ENCODE results near the gene GIT2.
"Not testable (repeated sequence)": the region's sequence is repeated elsewhere in the genome, so short reads cannot be mapped to it uniquely, and the experiment has no call there.

GIT2 gene

DNA sequence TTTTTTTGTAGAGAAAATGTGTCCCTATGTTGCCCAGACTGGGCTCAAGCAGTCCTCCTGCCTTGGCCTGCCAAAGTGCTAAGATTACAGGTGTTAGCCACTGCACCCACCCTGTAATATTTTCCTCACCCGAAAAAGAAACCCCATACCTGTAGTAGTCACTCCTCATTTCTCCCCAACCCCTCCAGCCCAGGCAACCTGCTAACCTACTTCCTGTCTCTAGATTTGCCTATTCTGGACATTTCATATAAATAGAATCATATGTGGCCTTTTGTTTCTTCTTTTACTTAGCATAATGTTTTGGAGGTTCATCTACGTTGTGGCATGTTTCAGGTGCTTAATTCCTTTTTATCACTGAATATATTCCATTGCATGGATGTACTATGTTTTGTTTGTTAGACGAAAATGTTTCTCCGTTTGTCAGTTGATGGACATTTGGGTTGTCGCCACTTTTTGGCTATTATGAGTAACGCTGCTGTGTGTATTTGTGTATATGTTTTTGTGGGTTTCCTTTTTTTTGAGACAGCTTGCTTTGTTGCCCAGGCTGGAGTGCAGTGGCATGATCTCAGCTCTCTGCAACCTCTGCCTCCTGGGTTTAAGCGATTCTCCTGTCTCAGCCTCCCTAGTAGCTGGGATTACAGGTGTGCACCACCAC lies 9.3 kb upstream of the GIT2 start:
- DNase-seq (ENCODE audit: low read depth): no peak

GRCh38 chr12:110004598-110004997 lies 8.4 kb upstream of the GIT2 start:
- no peak for DNase-seq (ENCODE audit: low read depth)

GRCh38 chr12:110002676-110003515 lies 6.7 kb upstream of the GIT2 start:
- DNase-seq (ENCODE audit: low read depth): peak; percentile 74

DNA sequence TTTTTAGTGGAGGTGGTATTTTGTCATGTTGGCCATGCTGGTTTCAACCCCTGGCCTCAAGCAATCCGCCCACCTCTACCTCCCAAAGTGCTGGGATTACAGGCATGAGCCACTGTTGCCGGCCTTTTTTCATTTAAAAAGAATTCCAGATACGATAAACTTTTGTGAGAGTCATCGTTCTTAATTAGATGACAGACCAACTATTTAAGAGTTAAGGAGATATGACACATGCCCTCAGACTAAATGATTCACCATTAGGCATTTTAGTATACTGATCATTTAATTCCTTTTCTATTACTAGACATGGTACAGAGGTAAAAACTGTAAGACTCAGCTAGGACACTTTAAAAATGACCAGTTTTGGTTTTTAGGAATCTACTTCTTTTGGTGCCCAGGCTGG lies 5.4 kb upstream of the GIT2 start:
- peak; percentile 94 for DNase-seq (ENCODE audit: low read depth)

DNA sequence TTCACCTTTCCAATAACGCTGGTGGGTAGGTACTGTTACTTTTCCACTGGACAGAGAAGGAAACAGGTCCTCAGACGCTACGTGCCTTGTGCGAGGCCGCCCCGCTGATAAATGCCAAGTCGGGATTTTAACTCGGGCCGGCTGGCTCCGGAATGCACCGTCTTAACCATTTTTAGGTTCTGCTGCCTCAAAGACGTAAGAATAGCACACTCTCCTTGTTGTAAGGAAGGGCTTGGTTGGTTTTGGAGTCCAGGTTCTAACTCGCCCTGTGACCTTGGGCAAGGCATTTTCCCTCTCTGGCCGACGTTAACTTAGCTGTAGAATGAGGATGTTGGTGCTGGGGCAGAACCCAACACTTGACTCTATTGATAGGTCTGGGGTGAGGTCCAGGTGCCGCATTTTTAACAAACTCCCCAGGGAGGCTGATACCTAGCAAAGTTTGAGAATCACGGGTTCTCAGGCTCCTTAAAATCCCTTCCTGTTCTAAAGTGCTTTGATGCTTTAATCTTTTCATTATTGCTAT lies 3.9 kb upstream of the GIT2 start:
- peak; percentile 68 for DNase-seq (ENCODE audit: low read depth)

DNA sequence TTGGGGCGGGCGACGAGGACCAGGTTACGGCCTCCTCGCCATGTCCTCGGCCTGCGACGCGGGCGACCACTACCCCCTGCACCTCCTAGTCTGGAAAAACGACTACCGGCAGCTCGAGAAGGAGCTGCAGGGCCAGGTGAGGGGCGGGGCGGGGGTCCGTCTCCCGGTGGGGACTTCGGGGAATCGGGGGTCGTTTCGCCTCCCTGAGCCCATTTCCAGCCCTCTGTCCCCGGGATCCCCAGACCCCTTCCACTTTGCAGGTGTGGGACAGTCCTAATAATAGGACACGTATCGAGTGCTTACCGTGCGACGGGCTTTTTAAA lies 3.4 kb upstream of the GIT2 start:
- DNase-seq (ENCODE audit: low read depth): no peak

- DNase-seq (ENCODE audit: low read depth): peak; percentile 92
Observed at GRCh38 chr12:109998904-109999648, 2.9 kb upstream of the GIT2 start, which contains the start of gene ANKRD13A. Gene ANKRD13A (plus strand): TSS chr12:109999430. CDS start chr12:109999689, 259 bp downstream.

DNA sequence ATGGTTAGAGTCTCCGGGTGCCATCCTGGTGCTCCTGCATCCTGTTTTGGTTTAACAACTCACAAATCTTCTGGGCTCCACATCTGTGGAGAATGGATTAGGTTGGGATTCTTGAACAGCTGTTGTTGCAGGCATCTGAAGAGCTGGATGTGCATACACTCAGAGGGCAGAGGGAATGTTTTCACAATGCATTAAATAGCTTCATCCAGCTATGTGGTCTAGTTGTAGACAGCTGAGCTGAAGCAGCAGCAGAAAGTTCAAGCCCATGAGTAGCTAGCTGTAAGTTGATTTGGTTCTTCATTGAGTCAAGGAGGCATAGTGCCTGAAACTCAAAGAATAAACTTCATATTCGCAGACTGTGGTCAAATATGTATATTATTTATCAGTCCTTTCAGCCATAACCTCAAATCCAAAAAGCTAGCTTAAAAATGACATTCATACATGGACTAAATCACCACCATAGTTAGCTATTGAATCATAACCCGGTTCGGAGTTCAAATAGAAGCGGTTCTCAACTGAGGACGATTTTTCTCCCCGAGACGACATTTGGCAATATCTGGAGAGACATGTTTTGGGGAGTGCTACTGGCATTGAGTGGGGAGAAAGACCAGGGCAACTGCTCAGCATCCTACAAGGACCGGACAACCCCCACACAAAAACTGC lies 2.2 kb upstream of the GIT2 start:
- DNase-seq (ENCODE audit: low read depth): peak; percentile 45

DNA sequence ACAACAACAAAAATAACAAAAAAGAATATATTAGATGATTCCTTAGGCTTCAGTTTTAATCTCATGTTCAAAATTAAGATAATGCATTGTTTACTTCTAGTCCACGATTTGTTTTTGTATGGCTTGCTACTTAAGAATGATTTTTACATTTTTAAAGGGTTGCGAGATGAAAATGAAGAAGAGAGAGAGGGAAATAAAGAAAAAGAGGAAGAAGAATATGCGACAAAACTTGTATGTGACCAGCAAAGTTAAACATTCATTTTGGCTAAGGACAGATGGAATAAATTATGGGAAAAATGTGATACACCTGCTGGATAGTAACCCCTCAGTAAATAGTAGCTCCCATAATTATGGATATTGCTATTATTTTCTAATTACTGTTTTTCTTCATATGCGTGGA lies 1.2 kb upstream of the GIT2 start:
- DNase-seq (ENCODE audit: low read depth): no peak

DNA sequence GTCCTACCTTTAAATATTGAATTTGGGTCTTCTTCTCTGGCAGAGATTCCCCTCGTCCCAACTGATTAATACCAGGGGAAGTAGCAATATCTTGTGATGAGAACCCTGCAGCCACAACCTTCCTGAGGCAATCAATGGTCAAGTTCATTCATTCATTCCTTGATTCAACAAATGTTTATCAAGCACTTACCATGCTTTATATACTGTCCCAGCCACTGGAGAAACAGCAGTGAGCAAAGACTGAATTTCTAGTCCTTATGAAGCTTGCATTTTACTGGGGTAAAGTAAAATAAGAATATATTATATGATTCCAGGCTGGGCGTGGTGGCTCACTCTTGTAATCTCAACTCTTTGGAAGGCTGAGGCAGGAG lies 300 bp upstream of the GIT2 start:
- no peak for DNase-seq (ENCODE audit: low read depth)

GRCh38 chr12:109995361-109995685 lies 845 bp downstream of the GIT2 start:
- no peak for DNase-seq (ENCODE audit: low read depth)

DNA sequence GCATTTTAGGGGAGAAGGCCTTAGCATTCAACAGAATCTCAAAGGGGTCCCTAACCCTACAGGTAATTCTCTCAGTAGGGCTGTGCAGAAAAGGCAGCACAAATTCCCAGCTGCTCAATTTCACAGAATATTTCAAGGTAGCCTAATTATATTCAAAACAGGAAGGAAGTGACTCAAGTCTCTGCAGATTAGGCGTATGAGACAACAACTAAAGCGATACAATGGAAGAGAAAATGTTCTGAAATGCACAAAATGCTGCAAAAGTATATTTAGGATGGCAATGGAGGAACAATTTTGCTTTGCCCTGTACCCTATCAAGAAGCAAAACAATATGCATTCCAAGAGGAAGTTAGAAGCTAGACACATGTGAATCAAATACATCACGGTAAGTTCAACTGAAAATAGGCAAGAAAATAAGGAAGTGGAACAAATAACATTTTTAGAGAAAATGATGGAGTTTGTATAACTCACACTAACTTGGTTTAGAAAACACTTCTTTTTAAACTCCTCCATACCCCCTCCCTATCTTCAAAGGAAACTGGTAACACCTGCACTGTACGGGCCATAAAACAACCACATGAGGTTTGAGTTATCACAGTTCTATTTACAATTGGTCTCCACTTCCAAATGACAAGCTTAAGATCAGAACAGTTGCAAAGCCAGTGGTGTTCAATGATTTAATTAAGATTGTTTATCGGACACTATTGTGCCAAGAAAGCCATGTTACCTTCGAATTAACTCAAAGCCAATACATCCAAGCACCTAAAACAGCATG lies 1.6 kb downstream of the GIT2 start:
- no peak for DNase-seq (ENCODE audit: low read depth)

DNA sequence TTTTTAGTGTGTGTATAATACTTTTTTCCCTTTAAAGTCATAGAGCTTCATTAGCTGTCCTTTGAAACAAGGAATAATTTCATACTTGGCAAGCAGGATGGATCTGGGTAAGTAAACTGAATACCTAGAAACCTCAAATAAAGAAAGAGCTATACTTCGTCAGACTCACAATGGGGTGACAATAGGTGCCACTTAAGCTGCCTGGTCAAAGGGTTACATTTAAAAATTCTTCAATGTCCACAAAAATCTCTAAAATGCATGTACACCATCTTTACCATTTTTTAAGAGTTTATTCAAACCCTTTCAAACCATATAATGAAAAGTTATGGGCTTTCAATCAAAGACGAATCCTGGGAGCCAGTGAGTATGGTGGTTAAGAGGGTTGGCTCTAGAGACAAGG lies 3.1 kb downstream of the GIT2 start:
- peak; percentile 64 for DNase-seq (ENCODE audit: low read depth)

- DNase-seq (ENCODE audit: low read depth): no peak
Observed at GRCh38 chr12:109991586-109991985, 4.6 kb downstream of the GIT2 start.

DNA sequence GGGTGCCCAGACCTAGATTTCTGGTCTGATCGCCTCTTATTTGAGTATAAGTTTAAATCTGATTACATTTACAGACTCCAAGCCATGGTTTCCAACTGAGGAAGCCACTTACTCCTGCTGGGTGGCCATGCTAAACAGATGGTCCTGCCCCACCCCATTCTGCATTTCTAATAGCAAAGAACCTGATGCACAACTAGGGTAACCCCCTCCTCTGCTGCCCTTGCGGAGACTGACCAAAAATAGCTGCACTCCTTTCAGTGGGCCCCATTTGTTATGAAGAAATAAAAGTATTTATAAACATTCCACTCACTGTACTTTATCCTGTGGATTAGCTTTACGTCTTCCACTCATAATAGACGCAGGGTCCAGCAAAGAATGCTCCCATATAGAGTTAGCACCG lies 6.8 kb downstream of the GIT2 start:
- DNase-seq (ENCODE audit: low read depth): no peak

DNA sequence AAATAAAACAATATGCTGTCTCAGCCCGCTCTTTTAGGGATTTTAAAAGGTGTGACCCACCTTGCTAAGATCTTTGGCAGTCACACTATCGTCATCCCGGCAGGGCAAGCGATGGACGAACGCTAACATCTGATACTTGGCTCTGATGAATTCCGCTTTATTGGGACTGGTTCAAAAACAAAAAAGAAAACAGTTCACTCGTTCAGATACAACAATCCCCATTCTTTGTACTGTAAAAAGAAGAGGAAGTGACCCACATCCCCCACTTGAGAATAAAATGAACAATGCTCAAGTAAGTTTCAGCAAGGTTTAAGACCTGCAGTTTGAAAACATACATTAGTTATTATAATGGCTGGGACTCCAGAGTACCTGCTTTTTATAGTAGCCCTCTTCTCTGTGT lies 7.3 kb downstream of the GIT2 start:
- no peak for DNase-seq (ENCODE audit: low read depth)

DNA sequence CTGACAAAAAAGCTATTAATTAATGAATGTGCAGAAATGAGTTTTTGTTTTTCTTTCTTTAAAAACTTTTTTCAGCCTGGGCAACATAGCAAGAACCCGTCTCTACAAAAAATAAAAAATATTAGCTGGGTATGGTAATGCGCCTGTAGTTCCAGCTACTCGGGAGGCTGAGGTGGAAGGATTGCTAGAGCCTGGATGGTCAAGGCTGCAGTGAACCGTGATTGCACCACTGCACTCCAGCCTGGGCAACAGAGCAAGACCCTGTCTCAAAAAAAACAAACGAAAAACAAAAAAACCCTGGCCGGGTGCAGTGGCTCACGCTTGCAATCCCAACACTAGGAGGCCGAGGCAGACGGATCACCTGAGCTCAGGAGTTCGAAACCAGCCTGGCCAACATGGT lies 7.9 kb downstream of the GIT2 start:
- DNase-seq (ENCODE audit: low read depth): no peak

DNA sequence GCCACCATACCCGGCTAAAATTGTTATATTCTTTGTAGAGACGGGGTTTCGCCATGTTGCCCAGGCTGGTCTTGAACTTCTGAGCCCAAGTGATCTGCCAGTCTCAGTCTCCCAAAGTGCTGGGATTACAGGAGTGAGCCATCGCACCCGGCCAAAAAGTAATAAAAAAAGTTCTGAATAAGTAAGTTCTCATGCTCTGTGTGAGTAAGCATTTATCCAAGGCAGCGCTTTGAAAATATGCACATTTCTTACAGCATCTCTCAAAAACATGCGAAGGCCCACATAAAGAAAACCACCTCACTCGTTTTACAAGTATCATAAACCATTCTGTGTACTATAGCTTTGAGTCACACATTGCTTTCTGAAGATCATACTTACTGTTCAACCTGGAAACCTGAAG lies 8.6 kb downstream of the GIT2 start:
- peak; percentile 93 for DNase-seq (ENCODE audit: low read depth)

- not testable (repeated sequence) for DNase-seq (ENCODE audit: low read depth)
Observed at GRCh38 chr12:109986236-109986635, 9.9 kb downstream of the GIT2 start.

GRCh38 chr12:109983432-109984142 lies 12.6 kb downstream of the GIT2 start:
- DNase-seq (ENCODE audit: low read depth): no peak

DNA sequence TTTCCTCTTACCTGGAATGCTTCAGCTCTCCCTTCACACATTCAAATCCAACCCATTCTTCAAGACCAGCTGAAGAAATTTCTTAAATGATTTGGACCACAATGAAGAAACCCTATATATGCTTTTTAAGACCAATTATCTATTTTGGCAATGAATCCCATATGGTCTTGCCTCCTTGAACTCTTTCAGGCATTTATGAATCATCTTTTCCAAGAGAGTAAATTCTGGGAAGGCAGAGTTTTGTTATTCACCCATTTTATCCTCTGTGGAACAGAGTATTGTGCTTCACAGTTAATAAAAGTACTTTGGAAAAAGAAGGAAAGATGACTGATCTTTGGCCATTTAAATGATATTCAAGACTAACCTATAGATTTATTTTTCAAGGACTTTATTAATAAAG lies 14.0 kb downstream of the GIT2 start:
- peak; percentile 88 for DNase-seq (ENCODE audit: low read depth)
